ENCODE measurements around the gene PRG2.

GRCh38 chr11:57344826-57345225, 45.6 kb downstream of the PRG2 start:
- TF ChIP-seq EZH2 (IDR thresholded peaks at IDR 0.05; ENCODE audit: borderline replicate concordance, insufficient read depth, low read depth, low read length, poor library complexity, severe bottlenecking): no peak
- TF ChIP-seq, protein P1, sequence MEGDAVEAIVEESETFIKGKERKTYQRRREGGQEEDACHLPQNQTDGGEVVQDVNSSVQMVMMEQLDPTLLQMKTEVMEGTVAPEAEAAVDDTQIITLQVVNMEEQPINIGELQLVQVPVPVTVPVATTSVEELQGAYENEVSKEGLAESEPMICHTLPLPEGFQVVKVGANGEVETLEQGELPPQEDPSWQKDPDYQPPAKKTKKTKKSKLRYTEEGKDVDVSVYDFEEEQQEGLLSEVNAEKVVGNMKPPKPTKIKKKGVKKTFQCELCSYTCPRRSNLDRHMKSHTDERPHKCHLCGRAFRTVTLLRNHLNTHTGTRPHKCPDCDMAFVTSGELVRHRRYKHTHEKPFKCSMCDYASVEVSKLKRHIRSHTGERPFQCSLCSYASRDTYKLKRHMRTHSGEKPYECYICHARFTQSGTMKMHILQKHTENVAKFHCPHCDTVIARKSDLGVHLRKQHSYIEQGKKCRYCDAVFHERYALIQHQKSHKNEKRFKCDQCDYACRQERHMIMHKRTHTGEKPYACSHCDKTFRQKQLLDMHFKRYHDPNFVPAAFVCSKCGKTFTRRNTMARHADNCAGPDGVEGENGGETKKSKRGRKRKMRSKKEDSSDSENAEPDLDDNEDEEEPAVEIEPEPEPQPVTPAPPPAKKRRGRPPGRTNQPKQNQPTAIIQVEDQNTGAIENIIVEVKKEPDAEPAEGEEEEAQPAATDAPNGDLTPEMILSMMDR (IDR thresholded peaks at IDR 0.05): no peak

Measured in B cell (primary cell).